Measurements from ENCODE around the gene SLK.

SLK gene

DNA sequence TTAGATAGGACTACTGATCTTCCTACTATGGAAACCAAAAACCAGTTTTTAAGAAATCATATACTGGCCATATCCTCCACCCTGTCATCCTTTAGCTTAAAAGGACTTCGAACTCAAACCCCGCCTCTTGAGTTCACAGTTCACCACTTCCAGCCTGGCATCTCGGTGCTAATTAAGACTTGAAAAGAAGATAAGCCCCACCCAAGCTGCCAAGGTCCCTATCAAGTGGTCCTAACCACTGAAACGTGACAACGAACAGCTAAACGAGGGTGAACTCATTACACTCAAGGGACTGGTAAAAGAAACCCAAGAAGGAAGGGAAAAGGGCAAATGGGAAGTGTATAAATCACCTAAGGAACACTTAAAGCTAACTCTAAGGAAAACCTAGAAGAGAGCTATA, 102.7 kb downstream of the SLK start:
- no peak overlapping the region for H3K27ac ChIP-seq (ENCODE audit: low read length)
- no peak overlapping the region for H3K9ac ChIP-seq (ENCODE audit: low read length)
- no peaks in the 10 kb centered on the region for H3K4me1 ChIP-seq (ENCODE audit: low read length)
- no peaks in the 10 kb centered on the region for H3F3A ChIP-seq (ENCODE audit: insufficient read depth, low read length)
- H3K79me2 ChIP-seq (ENCODE audit: low read length): no peaks in the 10 kb centered on the region
- TF ChIP-seq EZH2phosphoT487 (IDR thresholded peaks at IDR 0.05; ENCODE audit: low read length): no peak
- no peak for TF ChIP-seq CTCF (IDR thresholded peaks at IDR 0.05; ENCODE audit: low read length)
- TF ChIP-seq EZH2 (optimal IDR thresholded peaks at IDR 0.05; ENCODE audit: low read depth, low read length): no peak
- no peaks in the 10 kb centered on the region for H3K27me3 ChIP-seq (replicated peaks; ENCODE audit: insufficient read depth, low read length)
- no peak overlapping the region for H3K4me2 ChIP-seq (ENCODE audit: low read depth, low read length)
- no peaks in the 10 kb centered on the region for H3K36me3 ChIP-seq (replicated peaks; ENCODE audit: insufficient read depth, low read length)
- no peak overlapping the region for H3K4me3 ChIP-seq (ENCODE audit: low read length)
- no peaks in the 10 kb centered on the region for H3K9me3 ChIP-seq (replicated peaks; ENCODE audit: insufficient read depth, low read length)
- no peak for DNase-seq
- no peaks in the 10 kb centered on the region for H3K9me2 ChIP-seq (replicated peaks; ENCODE audit: insufficient read depth, low read length)
- H2AFZ ChIP-seq (ENCODE audit: low read length): no peak overlapping the region
- no peaks in the 10 kb centered on the region for H4K20me1 ChIP-seq (ENCODE audit: insufficient read depth, low read length)

DNA sequence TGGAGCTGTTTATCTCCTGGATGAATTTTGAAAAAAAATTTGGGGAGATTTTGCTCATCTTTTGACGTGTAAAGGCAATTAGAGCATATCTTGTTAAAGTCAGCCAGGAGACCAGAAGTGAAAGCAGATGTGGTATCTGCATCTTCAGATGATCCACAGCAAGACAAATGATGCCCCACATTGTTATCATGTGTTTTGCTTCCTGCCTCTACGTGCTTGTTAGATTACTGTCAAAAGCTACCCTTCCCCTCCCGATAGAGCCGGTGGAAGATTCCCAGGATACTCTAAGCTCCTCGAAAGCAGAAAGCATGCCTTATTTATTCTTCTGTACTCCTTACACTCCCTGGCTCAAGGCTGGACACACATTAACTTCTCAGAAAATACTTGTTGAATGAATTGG, 105.8 kb downstream of the SLK start:
- H3K27me3 ChIP-seq (replicated peaks; ENCODE audit: insufficient read depth, low read length): no peaks in the 10 kb centered on the region
- no peak overlapping the region for H3K4me3 ChIP-seq (ENCODE audit: low read length)
- DNase-seq: no peak
- H4K20me1 ChIP-seq (ENCODE audit: insufficient read depth, low read length): no peaks in the 10 kb centered on the region
- no peak overlapping the region for H3K27ac ChIP-seq (ENCODE audit: low read length)
- no peak overlapping the region for H3K4me2 ChIP-seq (ENCODE audit: low read depth, low read length)
- no peaks in the 10 kb centered on the region for H3K9me3 ChIP-seq (replicated peaks; ENCODE audit: insufficient read depth, low read length)
- H2AFZ ChIP-seq (ENCODE audit: low read length): no peak overlapping the region
- H3K9ac ChIP-seq (ENCODE audit: low read length): no peak overlapping the region
- H3K79me2 ChIP-seq (ENCODE audit: low read length): no peaks in the 10 kb centered on the region
- no peaks in the 10 kb centered on the region for H3K4me1 ChIP-seq (ENCODE audit: low read length)
- H3K36me3 ChIP-seq (replicated peaks; ENCODE audit: insufficient read depth, low read length): no peaks in the 10 kb centered on the region
- no peaks in the 10 kb centered on the region for H3F3A ChIP-seq (ENCODE audit: insufficient read depth, low read length)
- no peaks in the 10 kb centered on the region for H3K9me2 ChIP-seq (replicated peaks; ENCODE audit: insufficient read depth, low read length)
- TF ChIP-seq EZH2phosphoT487 (IDR thresholded peaks at IDR 0.05; ENCODE audit: low read length): no peak

- Histone ChIP-seq H3K27ac (ENCODE audit: low read length) (no peak overlapping the region), H3K4me3 (ENCODE audit: low read length) (no peak overlapping the region), H2AFZ (ENCODE audit: low read length) (no peak overlapping the region), H3K9me3 (replicated peaks; ENCODE audit: insufficient read depth, low read length) (no peaks in the 10 kb centered on the region), H3K9ac (ENCODE audit: low read length) (no peak overlapping the region), H3K4me2 (ENCODE audit: low read depth, low read length) (no peak overlapping the region), H3F3A (ENCODE audit: insufficient read depth, low read length) (no peaks in the 10 kb centered on the region), H3K79me2 (ENCODE audit: low read length) (no peaks in the 10 kb centered on the region), H3K36me3 (replicated peaks; ENCODE audit: insufficient read depth, low read length) (no peaks in the 10 kb centered on the region), H3K4me1 (ENCODE audit: low read length) (no peaks in the 10 kb centered on the region), H3K9me2 (replicated peaks; ENCODE audit: insufficient read depth, low read length) (no peaks in the 10 kb centered on the region), H3K27me3 (replicated peaks; ENCODE audit: insufficient read depth, low read length) (no peaks in the 10 kb centered on the region), H4K20me1 (ENCODE audit: insufficient read depth, low read length) (no peaks in the 10 kb centered on the region)
- DNase-seq: no peak
- TF ChIP-seq CTCF (IDR thresholded peaks at IDR 0.05; ENCODE audit: low read length): no peak
- TF ChIP-seq EZH2phosphoT487 (IDR thresholded peaks at IDR 0.05; ENCODE audit: low read length): no peak
- no peak for TF ChIP-seq EZH2 (optimal IDR thresholded peaks at IDR 0.05; ENCODE audit: low read depth, low read length)
Measured at GRCh38 chr10:104074505-104074904, 107.6 kb downstream of the SLK start.

- Histone ChIP-seq H3K27ac (ENCODE audit: low read length) (no peak overlapping the region), H3K9ac (ENCODE audit: low read length) (no peak overlapping the region), H4K20me1 (ENCODE audit: insufficient read depth, low read length) (no peaks in the 10 kb centered on the region), H3F3A (ENCODE audit: insufficient read depth, low read length) (no peaks in the 10 kb centered on the region), H2AFZ (ENCODE audit: low read length) (no peak overlapping the region), H3K27me3 (replicated peaks; ENCODE audit: insufficient read depth, low read length) (no peaks in the 10 kb centered on the region), H3K4me2 (ENCODE audit: low read depth, low read length) (no peak overlapping the region), H3K36me3 (replicated peaks; ENCODE audit: insufficient read depth, low read length) (no peaks in the 10 kb centered on the region), H3K79me2 (ENCODE audit: low read length) (no peaks in the 10 kb centered on the region), H3K4me3 (ENCODE audit: low read length) (no peak overlapping the region), H3K9me2 (replicated peaks; ENCODE audit: insufficient read depth, low read length) (no peaks in the 10 kb centered on the region), H3K9me3 (replicated peaks; ENCODE audit: insufficient read depth, low read length) (no peaks in the 10 kb centered on the region), H3K4me1 (ENCODE audit: low read length) (no peaks in the 10 kb centered on the region)
- no peak for TF ChIP-seq EZH2phosphoT487 (IDR thresholded peaks at IDR 0.05; ENCODE audit: low read length)
- TF ChIP-seq EZH2 (optimal IDR thresholded peaks at IDR 0.05; ENCODE audit: low read depth, low read length): no peak
- no peak for TF ChIP-seq CTCF (IDR thresholded peaks at IDR 0.05; ENCODE audit: low read length)
- DNase-seq: no peak
Measured at GRCh38 chr10:104076743-104077160, 109.8 kb downstream of the SLK start.
